ENCODE data around the gene ARHGAP6.

The ARHGAP6 gene

GRCh38 chrX:11460347-11460746 is 205.4 kb downstream of the ARHGAP6 start:
- DNase-seq, result no peak

GRCh38 chrX:11458170-11458569 is 207.6 kb downstream of the ARHGAP6 start:
- peak; percentile 66 for DNase-seq

GRCh38 chrX:11451151-11451550 is 214.6 kb downstream of the ARHGAP6 start:
- no peak for DNase-seq

- DNase-seq, result no peak
These were observed 215.4 kb downstream of the ARHGAP6 start for GRCh38 chrX:11450354-11450753.

DNA sequence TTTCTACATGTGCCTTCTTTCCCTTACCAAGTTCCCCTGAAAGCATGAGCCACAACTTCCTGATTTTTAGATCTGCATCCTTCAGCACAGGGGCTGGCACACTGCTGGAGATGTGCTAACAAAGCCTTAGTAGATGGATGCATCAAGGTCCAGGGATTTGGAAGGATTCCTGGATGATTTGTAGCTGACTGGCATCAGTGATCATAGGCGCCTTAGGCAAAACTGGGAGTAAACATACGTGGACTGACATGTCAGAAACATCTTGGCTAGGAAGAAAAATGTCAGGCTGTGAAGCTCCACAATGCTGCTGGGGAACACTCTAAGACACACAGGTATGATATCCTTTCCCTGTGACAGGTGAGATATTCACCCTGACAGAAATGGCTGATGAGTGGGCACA is 216.1 kb downstream of the ARHGAP6 start:
- DNase-seq, result no peak

- DNase-seq, result no peak
These were observed 218.3 kb downstream of the ARHGAP6 start for GRCh38 chrX:11447418-11447817.

DNA sequence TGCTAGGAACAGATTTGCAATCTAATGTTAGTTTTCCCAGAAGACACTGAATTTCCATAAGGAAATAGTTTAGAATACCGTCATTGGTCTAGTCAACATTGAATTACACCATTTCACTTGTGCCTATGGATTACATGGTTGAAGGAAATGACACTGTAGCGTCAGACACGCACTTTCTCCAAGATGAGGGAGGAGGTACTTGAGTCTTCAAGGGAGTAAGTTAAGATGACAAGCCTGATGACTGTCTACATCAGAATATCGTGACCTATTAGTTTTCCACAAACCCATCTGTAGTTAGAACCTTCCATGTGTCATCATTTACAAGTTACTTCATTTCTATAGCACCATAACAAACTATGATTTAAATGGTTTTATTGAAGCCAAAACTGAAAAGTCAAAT is 218.8 kb downstream of the ARHGAP6 start:
- DNase-seq, result peak; percentile 31

GRCh38 chrX:11446336-11446735 is 219.4 kb downstream of the ARHGAP6 start:
- DNase-seq, result peak; percentile 77

- no peak for DNase-seq
These were observed 220.2 kb downstream of the ARHGAP6 start for GRCh38 chrX:11445540-11445939.

GRCh38 chrX:11444052-11444451 is 221.7 kb downstream of the ARHGAP6 start:
- DNase-seq, result no peak

- DNase-seq, result no peak
These were observed 225.9 kb downstream of the ARHGAP6 start for GRCh38 chrX:11439846-11440245.

- peak; percentile 75 for DNase-seq
These were observed 227.0 kb downstream of the ARHGAP6 start for GRCh38 chrX:11438767-11439166.

DNA sequence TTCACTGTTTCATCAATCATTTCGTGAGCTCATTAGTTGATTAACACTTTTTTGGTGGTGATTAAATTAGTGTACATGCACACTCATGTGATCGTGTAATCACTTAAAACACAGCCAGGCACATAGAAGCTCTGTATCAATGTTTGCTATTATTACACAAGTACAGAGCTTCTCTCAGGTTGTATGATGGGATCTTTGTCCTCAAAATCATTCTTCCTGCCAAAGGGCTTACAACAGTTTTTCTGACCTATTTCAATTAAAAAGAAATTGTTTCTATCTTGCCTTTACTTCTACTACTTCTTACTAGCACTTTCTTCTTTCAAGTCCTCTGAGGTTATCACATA is 227.4 kb downstream of the ARHGAP6 start:
- no peak for DNase-seq

- peak; percentile 91 for DNase-seq
These were observed 227.9 kb downstream of the ARHGAP6 start for GRCh38 chrX:11437642-11438379.

- DNase-seq, result peak; percentile 85
These were observed 230.2 kb downstream of the ARHGAP6 start for GRCh38 chrX:11435568-11435967.

DNA sequence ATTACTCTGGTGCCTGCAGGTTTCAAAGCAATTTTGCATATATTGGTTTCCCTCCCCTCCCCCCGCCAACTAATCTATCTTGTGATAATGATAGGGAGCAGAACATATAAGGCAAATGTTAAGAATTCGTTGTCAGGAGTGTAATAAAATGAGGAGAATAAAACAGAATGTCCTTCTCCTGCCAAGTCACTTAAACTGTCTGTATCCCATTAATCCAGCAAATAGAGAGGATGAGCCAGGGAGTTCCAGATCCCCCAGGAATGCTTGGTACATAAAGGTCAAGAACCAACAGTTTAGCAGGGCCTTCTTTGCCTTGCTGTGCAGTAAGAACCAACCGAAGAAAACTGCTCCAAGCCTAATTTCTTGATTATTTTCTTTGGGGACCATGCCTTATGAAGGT is 231.1 kb downstream of the ARHGAP6 start:
- DNase-seq, result no peak

DNA sequence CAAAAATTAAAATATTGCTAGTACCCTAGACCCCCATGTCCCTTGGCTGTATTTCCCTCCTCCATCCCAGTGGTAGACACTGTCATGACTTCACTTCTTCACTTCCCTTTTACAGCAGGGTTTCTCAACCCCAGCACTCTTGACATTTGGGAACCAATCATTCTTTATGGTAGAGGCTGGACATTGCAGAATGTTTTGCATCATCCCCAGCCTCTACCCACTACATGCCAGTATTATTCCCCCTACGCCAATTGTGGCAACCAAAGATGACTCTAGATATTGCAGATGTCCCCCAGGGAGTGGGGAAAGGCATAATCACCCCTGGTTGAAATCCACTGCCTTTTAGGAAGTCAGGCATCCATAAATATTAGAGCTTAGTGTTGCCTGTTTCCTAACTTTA is 233.9 kb downstream of the ARHGAP6 start:
- DNase-seq, result no peak

GRCh38 chrX:11430271-11430670 is 235.4 kb downstream of the ARHGAP6 start:
- DNase-seq, result no peak

DNA sequence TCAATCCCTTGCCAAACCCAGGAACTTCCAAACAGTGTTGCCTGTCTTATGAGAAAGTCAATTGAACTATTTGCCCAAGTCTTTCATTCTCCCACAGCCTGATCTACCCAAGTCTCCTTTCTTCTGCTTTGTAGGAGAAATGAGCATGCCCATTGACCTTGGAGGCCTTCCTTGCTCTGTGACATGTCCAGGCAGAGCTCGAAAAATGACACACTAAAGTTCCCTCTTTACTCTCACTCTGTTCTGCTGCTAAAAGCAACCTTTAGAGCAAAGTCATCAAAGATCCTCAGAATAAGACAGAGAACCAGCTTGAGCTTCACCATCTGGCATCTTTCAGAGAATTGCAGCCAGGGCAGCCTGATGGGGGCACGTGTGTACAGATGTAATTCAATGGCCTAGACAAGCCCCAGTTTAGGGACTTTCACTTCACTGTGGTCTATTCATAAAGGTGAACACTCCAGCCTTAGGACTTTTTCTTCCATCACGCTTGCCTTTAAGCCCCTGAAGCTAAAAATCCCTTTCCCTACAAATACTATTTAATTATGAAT is 236.1 kb downstream of the ARHGAP6 start:
- no peak for DNase-seq

- no peak for DNase-seq
These were observed 238.2 kb downstream of the ARHGAP6 start for GRCh38 chrX:11427453-11428071.

DNA sequence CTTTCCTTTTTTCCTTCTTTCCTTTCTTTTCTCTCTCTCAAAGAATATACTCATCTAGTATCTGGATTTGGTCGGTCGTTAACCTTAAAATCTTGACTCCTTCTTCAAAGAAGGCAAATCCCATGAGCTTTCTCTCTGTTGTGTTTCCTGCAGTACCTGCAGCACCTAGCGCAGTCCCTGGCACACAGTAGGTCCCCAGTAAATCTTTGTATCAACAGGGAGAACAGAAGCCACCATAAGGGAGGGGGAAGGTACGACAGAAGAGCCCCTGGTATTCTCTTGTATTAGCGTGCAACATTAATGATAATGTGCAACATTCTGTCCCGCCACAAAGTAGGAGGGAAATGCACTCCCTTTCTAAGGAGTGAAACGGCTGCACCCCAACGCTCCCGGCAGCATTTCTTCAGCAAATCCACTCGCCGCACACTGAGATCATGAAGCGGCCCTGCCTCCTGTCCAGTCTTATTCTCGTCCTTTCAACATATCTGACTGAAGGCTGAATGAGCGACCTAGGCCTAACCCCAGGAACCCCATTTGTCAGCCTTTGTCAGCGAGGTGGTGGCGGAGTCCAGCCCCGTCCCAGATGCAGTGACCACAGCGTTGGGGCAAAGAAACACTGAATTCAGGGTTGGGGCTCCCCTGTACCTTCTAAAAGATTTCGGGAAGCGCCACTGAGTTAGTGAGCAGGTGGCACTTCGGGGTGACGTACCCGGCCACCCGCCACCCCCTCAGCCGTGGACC is 238.8 kb downstream of the ARHGAP6 start:
- no peak for DNase-seq

DNA sequence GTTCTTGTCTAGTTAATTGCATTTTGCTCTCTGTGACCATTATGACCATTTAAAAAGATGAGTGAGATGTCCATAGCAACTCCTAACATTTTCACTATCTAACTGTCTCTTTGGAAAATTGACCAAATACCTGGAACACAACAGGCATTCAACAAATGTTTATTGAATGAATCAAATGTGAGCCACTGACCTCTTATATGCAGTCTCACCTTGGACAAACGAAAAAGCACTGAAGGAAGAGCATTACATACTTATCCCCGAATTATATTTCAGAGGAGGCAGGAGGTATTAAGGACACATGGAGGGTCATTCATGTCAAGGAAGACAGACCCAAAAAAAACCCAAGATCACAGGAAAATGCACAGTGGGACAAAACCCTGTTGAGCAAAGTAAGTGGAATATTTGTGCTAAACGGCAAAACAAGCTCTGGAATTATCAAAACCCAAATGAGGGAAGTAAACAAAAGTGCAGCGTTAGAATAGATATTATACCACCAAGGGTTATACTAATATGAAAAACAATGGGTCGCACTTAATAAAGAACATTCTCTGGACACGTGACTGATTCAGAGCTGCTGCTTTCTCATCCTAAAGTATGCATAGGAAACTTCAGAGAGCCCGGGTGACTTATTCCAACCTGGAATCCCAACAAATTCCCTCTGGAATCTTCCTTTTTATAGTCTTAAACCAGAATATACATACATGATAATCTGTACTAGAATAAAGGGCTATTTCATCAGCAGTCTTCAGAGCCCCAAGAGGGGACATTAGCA is 240.6 kb downstream of the ARHGAP6 start:
- DNase-seq, result no peak

- no peak for DNase-seq
These were observed 241.8 kb downstream of the ARHGAP6 start for GRCh38 chrX:11423949-11424348.
